Measurements from ENCODE around the gene TDP1.
A peak's percentile ranks its signal among the peaks of the same experiment; 100 is the strongest.

The TDP1 gene
- total RNA-seq: 67.8 to 84.5 reads per million in 2 experiments

DNA sequence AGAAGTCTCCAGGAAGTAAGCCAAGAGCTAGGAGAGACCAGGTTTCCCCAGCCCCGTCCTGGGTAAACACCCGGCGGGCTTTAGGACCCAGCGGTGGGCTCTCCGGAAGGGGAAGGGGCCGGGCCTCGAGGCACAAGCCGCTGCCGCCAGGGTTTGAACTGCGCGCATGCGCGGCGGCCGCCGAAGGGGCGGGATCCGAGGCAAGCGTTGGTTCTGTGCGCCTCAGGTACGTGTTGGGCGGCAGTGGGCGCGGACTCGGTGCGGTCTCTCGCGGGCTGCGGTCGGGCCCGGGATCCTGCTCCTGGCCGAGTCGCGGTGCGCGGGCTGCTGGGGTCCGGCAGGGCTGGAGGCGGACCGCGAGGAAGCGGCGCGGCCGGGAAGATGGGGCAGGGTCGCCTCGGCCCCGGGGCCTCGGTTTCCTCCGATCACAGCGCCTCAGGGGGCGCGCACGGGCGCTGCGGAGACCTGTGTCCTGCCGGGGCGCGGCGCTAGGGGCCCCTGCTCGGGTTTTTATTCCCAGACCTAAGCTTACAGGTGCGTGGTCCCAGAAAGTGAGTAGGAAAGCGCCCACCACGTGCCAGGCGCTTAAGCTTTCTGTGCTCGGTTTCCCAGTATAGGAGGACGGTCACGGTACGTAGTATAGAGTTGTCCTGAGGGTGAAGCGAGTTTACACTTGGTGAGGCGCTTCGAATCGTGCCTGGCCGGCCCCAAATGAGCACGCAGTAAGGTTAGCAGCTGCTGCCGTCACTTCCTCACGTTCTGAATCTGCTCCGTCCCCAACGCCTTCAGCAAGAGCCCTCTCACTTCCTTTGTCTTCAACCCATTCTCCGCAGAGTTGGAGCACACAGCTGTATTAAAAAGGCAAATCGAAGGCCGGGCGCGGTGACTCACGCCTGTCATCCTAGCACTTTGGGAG, at the start of gene TDP1:
TSS of gene TDP1 (plus strand) at position 183 of the 916 bp plus-strand sequence. CDS start 7,188 bp downstream, outside the sequence.
- DNase-seq (ENCODE audit: low read depth): peak; percentile 96

GRCh38 chr14:89906000-89906399, 49.7 kb upstream of the TDP1 start:
- DNase-seq (ENCODE audit: low read depth): no peak

GRCh38 chr14:89907655-89908054, 48.1 kb upstream of the TDP1 start:
- DNase-seq (ENCODE audit: low read depth): no peak

GRCh38 chr14:89908712-89909450, 46.8 kb upstream of the TDP1 start:
- no peak for DNase-seq (ENCODE audit: low read depth)

DNA sequence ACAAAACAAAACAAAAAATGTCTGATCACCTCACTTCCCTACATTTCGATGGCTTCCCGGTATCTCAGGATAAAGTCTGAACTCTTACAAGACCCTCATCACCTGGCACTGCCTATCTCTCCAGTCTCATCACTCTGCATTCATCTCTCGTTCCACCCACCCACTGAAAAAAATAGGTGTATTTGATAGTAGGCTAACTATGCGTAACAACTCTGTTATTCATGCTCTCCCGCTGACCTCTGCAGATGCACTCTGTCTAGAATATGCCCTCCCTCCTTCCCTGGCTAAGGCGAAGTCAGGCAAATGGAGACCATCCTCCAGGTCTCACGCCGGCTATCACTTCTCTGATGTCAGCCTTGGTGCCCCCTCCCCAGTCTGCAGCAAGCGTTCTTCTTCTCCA, 46.1 kb upstream of the TDP1 start:
- DNase-seq (ENCODE audit: low read depth): no peak

DNA sequence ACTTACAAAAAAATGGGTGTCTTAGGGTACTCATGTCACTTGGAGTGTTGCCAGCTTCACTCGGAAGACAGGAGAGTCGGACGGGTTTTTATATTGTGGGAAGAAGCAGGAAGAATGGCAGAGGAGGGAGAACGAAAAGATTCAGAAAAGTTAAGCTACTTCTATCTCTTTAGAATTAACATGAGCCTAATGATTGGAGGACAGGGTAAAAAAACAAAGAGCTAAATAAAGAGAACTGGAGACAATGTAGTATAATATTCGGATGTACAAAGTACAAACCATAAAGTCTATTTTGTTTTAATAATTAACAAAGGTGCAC, 45.1 kb upstream of the TDP1 start:
- no peak for DNase-seq (ENCODE audit: low read depth)

DNA sequence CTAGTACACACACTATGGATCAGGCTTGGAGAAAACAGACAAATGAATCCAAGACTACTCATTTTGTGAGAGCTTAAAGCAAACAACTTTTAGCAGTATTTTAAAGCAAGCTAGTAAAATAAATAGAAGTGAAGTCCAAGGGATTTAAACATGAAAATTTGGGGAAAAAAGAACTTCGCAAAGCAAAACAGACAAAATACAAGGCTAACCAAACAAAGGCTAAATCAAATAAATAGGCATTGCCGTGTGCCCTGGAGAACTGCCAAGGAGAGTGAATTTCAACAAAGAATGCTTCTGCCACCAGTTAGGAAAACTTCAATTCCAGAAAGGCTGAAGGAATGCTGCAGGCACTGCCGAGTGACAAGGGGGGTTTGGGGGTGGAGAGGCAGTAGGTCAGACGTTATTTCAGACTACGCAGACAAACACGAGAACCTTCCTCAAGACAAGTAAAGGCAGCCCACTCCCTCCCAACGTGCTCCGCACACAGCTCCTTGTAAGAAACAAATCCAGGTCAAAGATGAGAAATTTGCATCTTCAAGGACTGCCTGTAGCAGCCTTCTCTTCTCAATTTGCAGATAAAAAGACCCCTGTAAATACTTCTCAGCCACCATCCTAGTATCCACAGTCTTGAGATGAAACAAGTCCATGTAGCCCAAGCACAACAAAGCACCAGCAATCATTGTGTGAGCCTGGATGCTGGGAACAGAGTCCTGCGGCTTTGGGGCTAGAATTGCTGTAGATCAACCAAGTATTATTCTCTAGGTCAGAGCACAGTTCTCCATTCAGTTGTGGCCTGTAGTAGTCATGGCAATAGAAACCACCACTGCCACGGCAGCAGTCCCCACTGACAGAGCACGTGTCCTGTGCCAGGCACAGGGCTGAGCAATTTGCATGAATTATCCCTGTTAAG, 44.5 kb upstream of the TDP1 start:
- no peak for DNase-seq (ENCODE audit: low read depth)

- no peak for DNase-seq (ENCODE audit: low read depth)
Measured at GRCh38 chr14:89912221-89912620, 43.5 kb upstream of the TDP1 start.

DNA sequence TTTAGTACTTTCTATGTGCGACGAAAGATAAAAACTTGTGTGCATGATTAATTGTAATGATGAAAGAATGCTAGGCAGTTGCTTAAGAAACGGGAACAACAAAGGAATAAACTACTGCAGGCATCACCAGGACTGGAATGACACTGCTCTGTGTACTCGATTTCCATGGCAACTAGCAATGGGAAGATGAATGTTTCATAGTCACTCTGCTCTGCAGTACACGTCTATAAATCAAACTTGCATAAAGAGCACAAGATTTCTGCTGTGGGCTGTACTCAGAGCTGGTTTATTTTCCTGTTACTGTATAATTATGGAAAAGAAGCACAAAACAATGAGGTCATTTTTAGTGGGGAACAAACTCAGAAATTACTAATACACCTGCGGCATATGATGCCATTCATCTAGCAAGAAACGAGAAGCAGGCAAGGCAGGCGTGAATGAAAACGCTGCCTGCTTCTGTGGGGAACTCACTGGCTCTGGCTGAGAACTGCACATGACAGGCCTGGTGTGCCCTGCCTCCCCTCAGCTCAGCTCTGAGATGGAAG, 43.0 kb upstream of the TDP1 start:
- DNase-seq (ENCODE audit: low read depth): no peak

GRCh38 chr14:89915114-89915878, 40.4 kb upstream of the TDP1 start:
- DNase-seq (ENCODE audit: low read depth): peak; percentile 39

DNA sequence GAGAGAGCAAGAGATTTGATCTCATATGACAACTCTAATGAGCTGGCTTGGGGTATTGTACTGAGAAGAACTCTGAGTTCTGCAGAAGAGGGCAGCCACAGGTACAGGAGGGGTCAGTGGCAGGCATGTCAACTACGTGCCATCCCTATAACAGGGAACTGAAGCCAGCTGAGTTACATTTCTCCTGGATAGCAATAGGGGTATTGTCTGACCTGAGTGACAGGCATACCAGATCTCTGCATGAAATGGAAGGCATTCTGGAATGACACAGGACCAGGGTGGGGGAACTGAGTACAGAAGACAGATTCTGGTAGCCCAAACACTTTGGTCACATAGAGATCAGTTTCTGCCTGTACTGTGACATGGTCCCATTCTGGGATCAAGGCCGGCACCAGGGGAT, 37.0 kb upstream of the TDP1 start:
- DNase-seq (ENCODE audit: low read depth): no peak

GRCh38 chr14:89920056-89920455, 35.7 kb upstream of the TDP1 start:
- DNase-seq (ENCODE audit: low read depth): no peak

DNA sequence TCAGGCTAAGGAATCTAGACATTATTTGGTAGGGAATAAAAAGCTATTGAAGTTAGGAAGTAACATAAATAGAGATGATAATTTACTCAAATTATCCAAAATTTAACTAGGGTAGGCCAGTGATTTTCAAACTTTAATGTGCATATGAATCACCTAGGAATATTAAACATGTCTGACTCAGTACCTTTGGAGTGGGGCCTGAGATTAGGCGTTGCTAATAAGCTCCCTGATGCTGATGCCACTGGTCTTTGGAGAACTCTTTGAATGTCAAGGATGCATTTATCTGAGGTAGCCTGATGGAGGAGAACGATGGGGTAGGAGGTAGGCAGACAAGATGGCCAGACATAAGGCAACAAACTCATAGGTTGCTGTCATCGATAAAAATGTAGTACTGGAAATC, 34.4 kb upstream of the TDP1 start:
- DNase-seq (ENCODE audit: low read depth): no peak

- no peak for DNase-seq (ENCODE audit: low read depth)
Measured at GRCh38 chr14:89922031-89922907, 33.5 kb upstream of the TDP1 start.

- no peak for DNase-seq (ENCODE audit: low read depth)
Measured at GRCh38 chr14:89924268-89924667, 31.5 kb upstream of the TDP1 start.

DNA sequence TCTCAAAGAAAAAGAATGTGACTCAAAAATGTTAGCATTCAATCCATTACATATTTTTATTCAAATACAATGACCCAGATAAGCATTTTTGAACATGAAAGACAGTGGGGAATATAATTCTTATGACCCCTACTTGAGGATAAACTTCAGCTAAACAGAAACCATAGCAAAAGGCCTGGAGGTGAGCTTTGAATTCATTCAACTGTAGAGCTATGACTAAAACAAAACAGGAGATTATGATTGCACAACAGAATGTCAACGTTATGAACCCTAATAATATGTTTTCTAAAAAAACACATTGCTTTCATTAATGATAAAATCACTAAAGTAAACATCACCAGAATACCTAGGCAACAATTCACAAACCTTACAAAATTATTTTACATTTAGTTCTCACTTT, 29.0 kb upstream of the TDP1 start:
- DNase-seq (ENCODE audit: low read depth): no peak

GRCh38 chr14:89927186-89927865, 28.4 kb upstream of the TDP1 start:
- no peak for DNase-seq (ENCODE audit: low read depth)

DNA sequence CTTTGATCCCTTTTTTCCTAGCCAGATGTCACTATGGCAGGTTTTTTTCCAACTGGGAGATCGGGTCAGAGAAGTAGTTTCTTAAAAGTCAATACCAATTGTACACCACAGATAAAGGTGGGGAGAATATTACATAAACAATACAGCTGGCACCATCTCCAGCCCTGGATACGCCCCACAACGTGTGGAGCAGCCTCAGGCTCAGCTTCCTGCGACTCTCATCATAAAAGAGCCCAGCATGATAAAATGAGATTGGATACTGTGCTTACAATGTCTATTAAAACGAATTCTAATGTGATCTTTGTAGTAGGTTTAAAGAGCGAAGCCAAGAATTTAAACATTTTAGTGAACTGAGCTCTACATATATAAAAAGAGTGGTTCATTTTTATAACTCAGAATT, 22.7 kb upstream of the TDP1 start:
- no peak for DNase-seq (ENCODE audit: low read depth)

GRCh38 chr14:89936654-89937185, 19.0 kb upstream of the TDP1 start:
- no peak for DNase-seq (ENCODE audit: low read depth)
